GM23338 (cell line): ENCODE data around the gene SFTA2.

Experiments
- CREB1 ChIP-seq: fragments of 250-450 bp; sonication (Bioruptor Pico); IDR thresholded peaks from 2 replicates; pipeline ENCODE4 v1.5.0; 2020; ENCODE audit warnings: low read depth, mild to moderate bottlenecking, moderate library complexity
- CTCF ChIP-seq, 2 experiments: fragments of 200-600 bp in 1 of 2; sonication (generic) in 1 of 2; conservative IDR thresholded peaks; 2 replicates each; pipeline versions ENCODE4 v1.5.1 to v1.6.1; 2016 to 2017; ENCODE audit warnings: antibody characterized with exemption in 2 of 2, low read depth in 2 of 2, mild to moderate bottlenecking in 2 of 2, moderate library complexity in 1 of 2
- EZH2 ChIP-seq: fragments of 200-600 bp; sonication (generic); IDR thresholded peaks from one replicate; pipeline ENCODE4 v1.8.0; 2017; ENCODE audit warnings: antibody characterized with exemption, mild to moderate bottlenecking, low read depth; ENCODE audit not compliant: unreplicated experiment
- JUNB ChIP-seq: IDR thresholded peaks from one replicate; pipeline ENCODE4 v1.6.1; 2016; ENCODE audit warnings: antibody characterized with exemption; ENCODE audit not compliant: unreplicated experiment
- NANOG ChIP-seq: IDR thresholded peaks from 2 replicates; pipeline ENCODE4 v1.6.1; 2016; ENCODE audit warnings: antibody characterized with exemption, borderline replicate concordance
- POLR2AphosphoS5 ChIP-seq: IDR thresholded peaks from 2 replicates; pipeline ENCODE4 v1.6.1; 2016; ENCODE audit warnings: antibody characterized with exemption, low read depth
- REST ChIP-seq: IDR thresholded peaks from one replicate; pipeline ENCODE4 v1.6.1; 2018; ENCODE audit warnings: antibody characterized with exemption; ENCODE audit not compliant: unreplicated experiment
- STAT1 ChIP-seq: IDR thresholded peaks from one replicate; pipeline ENCODE4 v1.6.1; 2016; ENCODE audit warnings: antibody characterized with exemption; ENCODE audit not compliant: unreplicated experiment
- TF ChIP-seq, protein P1 (sequence below): fragments of 250-450 bp; sonication (Bioruptor Pico); IDR thresholded peaks from 2 replicates; pipeline ENCODE4 v1.5.0; 2020; ENCODE audit warnings: mild to moderate bottlenecking, moderate library complexity
- TF ChIP-seq, protein P2 (sequence below): IDR thresholded peaks from 2 replicates; pipeline ENCODE4 v1.6.1; 2016; ENCODE audit warnings: antibody characterized with exemption

DNA sequence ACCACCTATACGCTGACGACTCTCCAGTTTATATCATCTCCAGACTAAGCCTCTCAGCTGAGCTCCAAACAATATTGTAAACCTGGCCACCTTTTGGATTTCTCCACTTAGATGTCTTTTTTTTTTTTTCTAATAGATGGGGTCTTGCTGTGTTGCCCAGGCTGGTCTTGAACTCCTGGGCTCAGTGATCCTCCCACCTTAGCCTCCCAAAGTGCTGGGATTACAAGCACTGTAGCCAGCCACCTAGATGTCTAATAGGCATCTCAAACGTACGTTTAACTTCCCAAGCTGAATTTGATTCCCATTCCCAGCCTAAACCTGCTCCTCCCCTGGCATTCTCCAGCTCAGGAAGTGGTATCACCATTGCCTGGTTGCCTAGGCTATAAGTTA, 42.5 kb downstream of the SFTA2 start:
- TF ChIP-seq JUNB: no peak
- no peak for TF ChIP-seq CTCF (conservative IDR thresholded peaks at IDR 0.05; ENCODE audit: low read depth in 2 of 2)
- TF ChIP-seq CREB1 (CRISPR knock-in tag): no peak
- no peak for TF ChIP-seq EZH2
- TF ChIP-seq REST: no peak
- TF ChIP-seq POLR2AphosphoS5: no peak
- TF ChIP-seq NANOG: no peak
- TF ChIP-seq, protein P1, sequence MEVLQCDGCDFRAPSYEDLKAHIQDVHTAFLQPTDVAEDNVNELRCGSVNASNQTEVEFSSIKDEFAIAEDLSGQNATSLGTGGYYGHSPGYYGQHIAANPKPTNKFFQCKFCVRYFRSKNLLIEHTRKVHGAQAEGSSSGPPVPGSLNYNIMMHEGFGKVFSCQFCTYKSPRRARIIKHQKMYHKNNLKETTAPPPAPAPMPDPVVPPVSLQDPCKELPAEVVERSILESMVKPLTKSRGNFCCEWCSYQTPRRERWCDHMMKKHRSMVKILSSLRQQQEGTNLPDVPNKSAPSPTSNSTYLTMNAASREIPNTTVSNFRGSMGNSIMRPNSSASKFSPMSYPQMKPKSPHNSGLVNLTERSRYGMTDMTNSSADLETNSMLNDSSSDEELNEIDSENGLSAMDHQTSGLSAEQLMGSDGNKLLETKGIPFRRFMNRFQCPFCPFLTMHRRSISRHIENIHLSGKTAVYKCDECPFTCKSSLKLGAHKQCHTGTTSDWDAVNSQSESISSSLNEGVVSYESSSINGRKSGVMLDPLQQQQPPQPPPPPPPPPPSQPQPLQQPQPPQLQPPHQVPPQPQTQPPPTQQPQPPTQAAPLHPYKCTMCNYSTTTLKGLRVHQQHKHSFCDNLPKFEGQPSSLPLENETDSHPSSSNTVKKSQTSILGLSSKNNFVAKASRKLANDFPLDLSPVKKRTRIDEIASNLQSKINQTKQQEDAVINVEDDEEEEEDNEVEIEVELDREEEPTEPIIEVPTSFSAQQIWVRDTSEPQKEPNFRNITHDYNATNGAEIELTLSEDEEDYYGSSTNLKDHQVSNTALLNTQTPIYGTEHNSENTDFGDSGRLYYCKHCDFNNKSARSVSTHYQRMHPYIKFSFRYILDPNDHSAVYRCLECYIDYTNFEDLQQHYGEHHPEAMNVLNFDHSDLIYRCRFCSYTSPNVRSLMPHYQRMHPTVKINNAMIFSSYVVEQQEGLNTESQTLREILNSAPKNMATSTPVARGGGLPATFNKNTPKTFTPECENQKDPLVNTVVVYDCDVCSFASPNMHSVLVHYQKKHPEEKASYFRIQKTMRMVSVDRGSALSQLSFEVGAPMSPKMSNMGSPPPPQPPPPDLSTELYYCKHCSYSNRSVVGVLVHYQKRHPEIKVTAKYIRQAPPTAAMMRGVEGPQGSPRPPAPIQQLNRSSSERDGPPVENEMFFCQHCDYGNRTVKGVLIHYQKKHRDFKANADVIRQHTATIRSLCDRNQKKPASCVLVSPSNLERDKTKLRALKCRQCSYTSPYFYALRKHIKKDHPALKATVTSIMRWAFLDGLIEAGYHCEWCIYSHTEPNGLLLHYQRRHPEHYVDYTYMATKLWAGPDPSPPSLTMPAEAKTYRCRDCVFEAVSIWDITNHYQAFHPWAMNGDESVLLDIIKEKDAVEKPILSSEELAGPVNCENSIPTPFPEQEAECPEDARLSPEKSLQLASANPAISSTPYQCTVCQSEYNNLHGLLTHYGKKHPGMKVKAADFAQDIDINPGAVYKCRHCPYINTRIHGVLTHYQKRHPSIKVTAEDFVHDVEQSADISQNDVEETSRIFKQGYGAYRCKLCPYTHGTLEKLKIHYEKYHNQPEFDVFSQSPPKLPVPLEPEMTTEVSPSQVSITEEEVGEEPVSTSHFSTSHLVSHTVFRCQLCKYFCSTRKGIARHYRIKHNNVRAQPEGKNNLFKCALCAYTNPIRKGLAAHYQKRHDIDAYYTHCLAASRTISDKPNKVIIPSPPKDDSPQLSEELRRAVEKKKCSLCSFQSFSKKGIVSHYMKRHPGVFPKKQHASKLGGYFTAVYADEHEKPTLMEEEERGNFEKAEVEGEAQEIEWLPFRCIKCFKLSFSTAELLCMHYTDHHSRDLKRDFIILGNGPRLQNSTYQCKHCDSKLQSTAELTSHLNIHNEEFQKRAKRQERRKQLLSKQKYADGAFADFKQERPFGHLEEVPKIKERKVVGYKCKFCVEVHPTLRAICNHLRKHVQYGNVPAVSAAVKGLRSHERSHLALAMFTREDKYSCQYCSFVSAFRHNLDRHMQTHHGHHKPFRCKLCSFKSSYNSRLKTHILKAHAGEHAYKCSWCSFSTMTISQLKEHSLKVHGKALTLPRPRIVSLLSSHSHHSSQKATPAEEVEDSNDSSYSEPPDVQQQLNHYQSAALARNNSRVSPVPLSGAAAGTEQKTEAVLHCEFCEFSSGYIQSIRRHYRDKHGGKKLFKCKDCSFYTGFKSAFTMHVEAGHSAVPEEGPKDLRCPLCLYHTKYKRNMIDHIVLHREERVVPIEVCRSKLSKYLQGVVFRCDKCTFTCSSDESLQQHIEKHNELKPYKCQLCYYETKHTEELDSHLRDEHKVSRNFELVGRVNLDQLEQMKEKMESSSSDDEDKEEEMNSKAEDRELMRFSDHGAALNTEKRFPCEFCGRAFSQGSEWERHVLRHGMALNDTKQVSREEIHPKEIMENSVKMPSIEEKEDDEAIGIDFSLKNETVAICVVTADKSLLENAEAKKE (CRISPR knock-in tag): no peak
- no peak for TF ChIP-seq STAT1
- TF ChIP-seq, protein P2, sequence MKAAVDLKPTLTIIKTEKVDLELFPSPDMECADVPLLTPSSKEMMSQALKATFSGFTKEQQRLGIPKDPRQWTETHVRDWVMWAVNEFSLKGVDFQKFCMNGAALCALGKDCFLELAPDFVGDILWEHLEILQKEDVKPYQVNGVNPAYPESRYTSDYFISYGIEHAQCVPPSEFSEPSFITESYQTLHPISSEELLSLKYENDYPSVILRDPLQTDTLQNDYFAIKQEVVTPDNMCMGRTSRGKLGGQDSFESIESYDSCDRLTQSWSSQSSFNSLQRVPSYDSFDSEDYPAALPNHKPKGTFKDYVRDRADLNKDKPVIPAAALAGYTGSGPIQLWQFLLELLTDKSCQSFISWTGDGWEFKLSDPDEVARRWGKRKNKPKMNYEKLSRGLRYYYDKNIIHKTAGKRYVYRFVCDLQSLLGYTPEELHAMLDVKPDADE: no peak
